ENCODE measurements around the gene FAAP100. TPM values are rescaled to one million over a fixed set of nuclear protein-coding genes. Genes with fewer than 3 reads are reported as not detected.

The FAAP100 gene
- total and polyA plus RNA-seq, 9 donors = 0.77 to 29.1 (median 25.0) TPM

DNA sequence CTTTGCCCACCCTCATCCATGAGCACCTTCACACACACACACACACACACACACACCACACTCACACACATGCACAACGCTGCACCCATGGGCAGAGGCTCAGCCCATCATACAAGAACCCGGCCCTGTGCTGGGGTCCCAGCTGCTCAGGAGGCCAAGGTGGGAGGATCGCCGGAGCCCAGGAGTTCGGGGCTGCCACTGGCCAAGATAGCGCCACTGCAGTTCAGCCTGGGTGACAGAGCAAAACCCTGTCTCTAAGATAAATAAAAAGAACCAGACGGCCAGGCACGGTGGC, 27.3 kb downstream of the FAAP100 start:
- Histone ChIP-seq H3K36me3 (no peaks in the 10 kb centered on the region), H3K4me3 (no peak overlapping the region), H3K27ac (no peak overlapping the region), H3K27me3 (peaks cover 3% of the 10 kb centered on the region), H3K4me1 (ENCODE audit: insufficient read depth) (peaks cover under 1% of the 10 kb centered on the region), H3K9me3 (no peaks in the 10 kb centered on the region)
- TF ChIP-seq, protein P1, sequence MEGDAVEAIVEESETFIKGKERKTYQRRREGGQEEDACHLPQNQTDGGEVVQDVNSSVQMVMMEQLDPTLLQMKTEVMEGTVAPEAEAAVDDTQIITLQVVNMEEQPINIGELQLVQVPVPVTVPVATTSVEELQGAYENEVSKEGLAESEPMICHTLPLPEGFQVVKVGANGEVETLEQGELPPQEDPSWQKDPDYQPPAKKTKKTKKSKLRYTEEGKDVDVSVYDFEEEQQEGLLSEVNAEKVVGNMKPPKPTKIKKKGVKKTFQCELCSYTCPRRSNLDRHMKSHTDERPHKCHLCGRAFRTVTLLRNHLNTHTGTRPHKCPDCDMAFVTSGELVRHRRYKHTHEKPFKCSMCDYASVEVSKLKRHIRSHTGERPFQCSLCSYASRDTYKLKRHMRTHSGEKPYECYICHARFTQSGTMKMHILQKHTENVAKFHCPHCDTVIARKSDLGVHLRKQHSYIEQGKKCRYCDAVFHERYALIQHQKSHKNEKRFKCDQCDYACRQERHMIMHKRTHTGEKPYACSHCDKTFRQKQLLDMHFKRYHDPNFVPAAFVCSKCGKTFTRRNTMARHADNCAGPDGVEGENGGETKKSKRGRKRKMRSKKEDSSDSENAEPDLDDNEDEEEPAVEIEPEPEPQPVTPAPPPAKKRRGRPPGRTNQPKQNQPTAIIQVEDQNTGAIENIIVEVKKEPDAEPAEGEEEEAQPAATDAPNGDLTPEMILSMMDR (IDR thresholded peaks at IDR 0.05) = no peak
- TF ChIP-seq POLR2A (IDR thresholded peaks at IDR 0.05) (no peak), EP300 (IDR thresholded peaks at IDR 0.05) (no peak)
- WGBS, 3 donors = 74 to 85% (median 78%) methylated on average over 8 of the region's 8 CpGs
- no peak for DNase-seq
- intact Hi-C loops (cut with DNase I) = loop anchor here in 2 of 4 donors (10.0 kb wide), 1 partner anchor 70 kb away; no protein-coding TSS in a partner anchor

DNA sequence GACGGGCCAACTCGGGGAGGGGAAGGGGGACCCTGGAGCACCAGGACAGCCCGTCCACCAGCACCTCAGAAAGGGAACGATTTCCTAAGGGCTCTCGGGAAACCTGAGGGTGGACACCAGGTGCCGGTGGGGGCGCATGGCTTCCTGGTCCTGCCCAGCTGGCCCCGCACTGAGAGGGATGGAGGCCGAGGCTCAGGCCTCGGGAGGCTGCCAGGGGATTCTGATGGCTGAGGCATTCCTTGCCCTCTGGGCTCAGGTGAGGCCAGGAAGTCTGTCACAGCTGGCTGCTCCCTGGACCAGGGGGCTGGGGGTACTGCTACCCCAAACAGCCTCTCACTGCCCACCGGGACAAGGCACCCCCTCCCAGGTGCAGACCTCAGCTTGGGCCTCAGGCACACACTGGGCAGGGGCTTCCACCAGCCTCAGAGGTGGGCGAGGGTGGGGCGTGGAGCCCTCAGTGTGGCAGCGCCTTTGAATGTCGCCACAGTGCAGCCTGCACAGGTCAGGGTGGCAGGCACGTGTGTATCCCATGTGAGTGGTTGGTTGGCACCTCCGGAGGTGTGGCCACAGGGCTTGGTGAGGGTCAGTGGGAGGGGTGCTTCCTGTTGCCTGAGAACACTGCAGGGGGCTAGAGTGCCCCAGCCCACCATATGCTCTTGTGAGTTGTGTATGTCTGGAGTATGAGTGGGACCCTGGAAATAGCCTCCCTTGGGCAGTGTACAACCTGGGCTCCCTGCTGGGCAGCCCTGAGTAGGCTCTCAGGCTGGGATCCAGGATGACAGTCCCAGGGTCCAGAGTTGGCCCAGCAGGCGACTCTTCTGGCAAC, 27.9 kb downstream of the FAAP100 start:
- intact Hi-C loops (cut with DNase I) = loop anchor here in 2 of 4 donors (10.0 kb wide), 1 partner anchor 71 kb away; no protein-coding TSS in a partner anchor
- no peak overlapping the region for H3K4me3 ChIP-seq
- WGBS, 3 donors = 46 to 65% (median 62%) methylated on average over 12 to 18 of the region's 18 CpGs
- H3K36me3 ChIP-seq = no peaks in the 10 kb centered on the region
- H3K27ac ChIP-seq = no peak overlapping the region
- H3K4me1 ChIP-seq (ENCODE audit: insufficient read depth) = peaks cover 6% of the 10 kb centered on the region
- H3K9me3 ChIP-seq = no peaks in the 10 kb centered on the region
- H3K27me3 ChIP-seq = peaks cover 3% of the 10 kb centered on the region
- DNase-seq = no peak
- no peak for TF ChIP-seq POLR2A (IDR thresholded peaks at IDR 0.05)
- TF ChIP-seq, protein P1 (IDR thresholded peaks at IDR 0.05) = no peak
- TF ChIP-seq EP300 (IDR thresholded peaks at IDR 0.05) = no peak

DNA sequence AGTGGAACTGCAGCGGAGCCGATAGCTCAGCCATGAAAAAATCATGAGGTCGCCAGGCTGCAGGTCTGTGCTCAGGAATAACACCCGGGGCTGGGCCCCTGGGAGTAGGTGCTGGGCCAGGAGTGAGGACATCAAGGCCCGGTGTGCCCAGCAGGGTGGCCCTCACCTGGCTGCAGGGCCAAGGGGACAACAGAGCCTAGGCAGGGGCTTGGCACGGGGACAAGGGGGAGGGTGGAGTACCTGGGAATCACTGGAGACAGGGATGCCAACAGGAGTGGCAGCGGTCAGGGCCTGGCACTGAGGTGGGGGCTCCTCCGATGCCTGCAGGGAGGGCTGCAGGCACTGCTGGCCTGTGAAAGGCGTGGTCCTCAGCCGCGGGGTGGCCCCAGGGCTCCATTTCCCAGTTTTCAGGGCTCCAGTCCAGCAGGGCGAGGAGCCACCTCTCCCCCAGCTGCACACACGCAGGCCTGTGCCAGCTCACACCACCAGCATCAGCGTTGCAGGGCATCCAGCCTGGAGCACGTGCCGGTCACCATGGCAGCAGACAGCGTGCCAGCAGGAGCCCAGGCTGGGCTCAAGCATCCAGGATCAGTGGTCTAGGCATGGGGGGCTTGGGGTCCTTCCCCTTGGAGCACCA, 28.6 kb downstream of the FAAP100 start:
- no peak for TF ChIP-seq EP300 (IDR thresholded peaks at IDR 0.05)
- no peak for TF ChIP-seq POLR2A (IDR thresholded peaks at IDR 0.05)
- TF ChIP-seq, protein P1 (IDR thresholded peaks at IDR 0.05) = no peak
- H3K4me3 ChIP-seq = no peak overlapping the region
- WGBS, 3 donors = 16 to 25% (median 20%) methylated on average over 17 of the region's 17 CpGs
- intact Hi-C loops (cut with DNase I) = loop anchor here in 2 of 4 donors (10.0 kb wide), 1 partner anchor 71 kb away; no protein-coding TSS in a partner anchor
- DNase-seq = peak in 1 of 5 donors; percentile 18
- H3K36me3 ChIP-seq = no peaks in the 10 kb centered on the region
- H3K4me1 ChIP-seq (ENCODE audit: insufficient read depth) = peaks cover 9% of the 10 kb centered on the region
- peaks cover 3% of the 10 kb centered on the region for H3K27me3 ChIP-seq
- no peaks in the 10 kb centered on the region for H3K9me3 ChIP-seq
- no peak overlapping the region for H3K27ac ChIP-seq

DNA sequence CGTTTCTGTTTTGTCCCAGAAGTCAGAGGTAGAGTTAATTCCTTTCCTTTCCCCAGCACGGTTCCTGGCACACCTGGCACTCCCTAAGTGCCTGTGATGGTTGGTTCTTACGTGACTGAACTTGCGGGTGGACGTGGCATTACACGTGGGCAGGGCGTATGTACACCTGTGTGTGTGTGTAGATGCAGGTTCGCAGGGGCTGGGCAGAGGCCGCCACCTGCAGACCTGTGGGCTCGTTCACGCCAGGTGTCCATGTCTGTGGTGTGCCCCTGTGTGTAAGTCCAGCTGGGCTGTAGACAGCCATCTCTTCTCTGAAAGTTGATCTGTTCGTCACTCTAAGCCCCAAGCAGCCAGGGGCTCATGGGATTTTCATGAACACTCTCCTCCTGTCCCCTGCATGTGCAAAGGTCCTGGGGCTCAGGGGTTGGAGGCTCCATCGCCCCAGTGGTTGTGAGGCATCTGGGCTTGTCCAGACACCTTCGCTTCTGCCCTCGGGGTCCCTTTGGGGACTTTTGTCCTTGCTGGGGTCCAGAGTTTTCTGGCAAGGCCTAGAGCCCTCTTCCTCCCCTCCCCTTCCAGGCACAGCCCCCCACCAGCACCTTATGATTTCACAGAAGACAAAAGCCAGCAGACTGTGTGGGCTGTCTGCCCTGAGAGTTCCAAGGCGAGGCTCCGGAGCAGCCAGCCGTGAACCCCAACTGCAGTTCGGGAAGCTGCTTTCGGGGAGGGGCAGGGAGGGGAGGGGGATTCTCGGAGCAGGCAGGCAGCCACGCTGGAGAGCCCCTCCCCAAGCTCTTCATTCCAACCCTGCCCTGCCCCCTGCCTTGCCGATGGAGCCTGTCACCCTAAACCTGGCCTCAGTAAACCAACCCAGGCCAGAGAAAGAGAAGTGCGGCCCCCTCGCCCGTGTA, 29.4 kb downstream of the FAAP100 start:
- Histone ChIP-seq H3K4me3 (no peak overlapping the region), H3K27ac (no peak overlapping the region), H3K36me3 (no peaks in the 10 kb centered on the region), H3K27me3 (peaks cover 3% of the 10 kb centered on the region), H3K9me3 (no peaks in the 10 kb centered on the region), H3K4me1 (ENCODE audit: insufficient read depth) (peaks cover 9% of the 10 kb centered on the region)
- WGBS, 3 donors = 56 to 66% (median 62%) methylated on average over 26 of the region's 26 CpGs
- peak in 2 of 5 donors; percentile 14 to 28 for DNase-seq
- intact Hi-C loops (cut with DNase I) = loop anchor here in 2 of 4 donors (10.0 kb wide), 1 partner anchor 72 kb away; no protein-coding TSS in a partner anchor
- TF ChIP-seq, protein P1 (IDR thresholded peaks at IDR 0.05) = no peak
- TF ChIP-seq POLR2A (IDR thresholded peaks at IDR 0.05) (no peak), EP300 (IDR thresholded peaks at IDR 0.05) (no peak)

Data from ovary (tissue), 9 donors.